Fibroblast of skin of back (primary cell): ENCODE data around the gene JPH2.
"Not testable (repeated sequence)": the region's sequence is repeated elsewhere in the genome, so short reads cannot be mapped to it uniquely, and the experiment has no call there.

Experiments
- DNase-seq: peaks from one replicate; pipeline ENCODE4 v3.0.0-alpha.2; 2013

JPH2 gene

GRCh38 chr20:44211177-44212039, 24.4 kb upstream of the JPH2 start:
- DNase-seq: peak; percentile 23

- peak; percentile 96 for DNase-seq
These were observed 23.6 kb upstream of the JPH2 start, which contains the start of gene OSER1 for GRCh38 chr20:44210406-44211176. TSS of gene OSER1 (minus strand) at chr20:44210771. CDS start at chr20:44206957, 3,814 bp downstream.

DNA sequence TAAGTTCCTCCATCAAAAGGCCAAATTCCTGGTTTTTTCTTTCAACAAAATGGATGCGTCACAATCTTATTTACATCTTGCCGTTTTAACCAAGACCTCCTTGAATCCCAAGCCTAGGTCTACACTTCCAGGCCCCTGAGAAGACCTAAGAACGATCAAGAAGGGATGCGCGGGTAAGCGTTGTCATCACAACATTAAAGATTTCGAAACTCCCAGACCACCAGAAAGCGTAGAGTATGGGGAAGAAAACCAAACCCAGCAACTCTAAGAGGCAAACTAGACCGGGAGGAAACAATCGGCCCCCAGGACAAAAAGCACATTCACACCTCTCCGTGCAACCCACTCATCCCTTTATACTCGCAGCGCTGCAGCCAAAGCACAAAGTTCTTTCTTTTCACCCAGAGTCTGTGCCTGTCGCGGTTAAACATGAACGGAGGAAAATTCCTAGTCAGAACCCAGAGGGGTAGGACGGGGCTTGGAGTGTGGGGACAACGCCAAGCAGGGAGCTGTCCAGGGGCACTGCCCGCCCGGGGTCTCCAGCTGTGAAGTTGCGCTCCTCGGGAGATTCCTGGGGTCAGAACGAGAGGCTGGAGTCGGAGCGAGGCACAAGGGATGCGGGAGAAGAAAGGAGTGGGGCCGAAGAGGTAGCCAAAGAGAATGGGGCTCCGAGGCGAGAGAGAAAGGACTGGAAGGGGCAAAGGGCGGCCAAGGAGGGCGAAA, 22.9 kb upstream of the JPH2 start:
- DNase-seq: no peak

DNA sequence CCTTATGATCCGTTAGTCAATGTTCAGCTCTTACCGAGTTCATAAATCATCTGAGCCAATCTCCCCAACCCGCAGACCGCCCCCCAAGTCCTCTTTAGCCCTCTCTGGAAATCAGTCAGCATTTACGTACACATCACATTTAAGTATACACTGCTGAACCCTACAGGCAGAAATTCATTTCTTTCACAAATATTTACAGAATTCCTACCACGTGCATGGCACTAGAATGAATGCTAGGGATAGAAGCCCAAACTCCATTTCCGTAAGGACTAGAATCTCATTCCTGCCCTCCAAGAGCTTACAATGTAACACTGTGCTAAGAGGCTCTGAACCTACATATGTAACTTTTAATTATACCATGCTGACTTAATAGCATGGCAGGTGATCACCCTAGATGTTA, 21.8 kb upstream of the JPH2 start:
- DNase-seq: peak; percentile 36

DNA sequence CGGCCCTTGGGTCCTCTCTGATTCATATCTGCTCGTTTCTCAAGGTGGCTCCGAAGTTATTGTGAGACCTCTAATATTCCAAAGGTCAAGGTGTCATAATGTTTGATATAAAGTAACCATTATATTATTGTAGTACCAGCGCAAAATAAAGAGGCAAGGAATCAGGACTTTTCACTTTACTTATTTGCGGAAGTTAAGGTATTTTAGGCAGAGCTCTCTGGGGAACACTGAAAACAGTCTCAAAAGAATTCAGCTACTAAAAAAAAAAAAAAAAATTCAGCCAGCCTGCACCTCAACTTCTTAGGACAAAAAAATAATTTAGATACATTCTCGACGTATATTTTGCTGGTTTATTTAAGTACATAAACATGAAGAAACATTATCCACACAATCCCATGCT, 21.2 kb upstream of the JPH2 start:
- DNase-seq: no peak

DNA sequence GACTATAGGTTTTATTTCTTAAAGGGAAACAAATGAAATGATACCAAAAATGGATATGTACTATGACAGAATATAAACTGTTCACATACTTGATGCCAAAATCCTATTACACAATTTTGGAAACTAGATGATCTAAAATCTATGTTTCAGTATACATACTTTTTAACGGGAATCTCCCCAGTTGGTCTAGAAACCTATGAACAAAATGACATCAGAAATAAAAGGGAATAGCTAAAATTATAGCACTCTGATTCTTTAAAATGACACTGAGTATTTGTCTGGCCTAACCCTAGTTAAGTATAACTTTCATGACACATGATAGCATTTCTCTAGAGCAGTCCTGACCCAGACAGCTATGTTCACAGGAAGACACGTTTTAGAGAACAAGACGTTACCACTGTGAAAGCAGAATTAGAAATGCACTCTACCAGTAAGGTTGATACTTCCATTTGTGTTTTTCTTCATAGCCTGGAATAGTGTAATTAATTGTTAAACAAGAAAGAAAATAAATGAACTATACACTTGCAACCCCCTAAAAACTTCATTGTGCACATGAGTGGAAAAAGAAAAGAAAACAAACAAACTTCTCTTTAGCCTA, 20.2 kb upstream of the JPH2 start:
- DNase-seq: no peak

- DNase-seq: no peak
These were observed 19.1 kb upstream of the JPH2 start for GRCh38 chr20:44206132-44206531.

- no peak for DNase-seq
These were observed 17.8 kb upstream of the JPH2 start for GRCh38 chr20:44204832-44205215.

- peak; percentile 94 for DNase-seq
These were observed 17.3 kb upstream of the JPH2 start for GRCh38 chr20:44204156-44204831.

DNA sequence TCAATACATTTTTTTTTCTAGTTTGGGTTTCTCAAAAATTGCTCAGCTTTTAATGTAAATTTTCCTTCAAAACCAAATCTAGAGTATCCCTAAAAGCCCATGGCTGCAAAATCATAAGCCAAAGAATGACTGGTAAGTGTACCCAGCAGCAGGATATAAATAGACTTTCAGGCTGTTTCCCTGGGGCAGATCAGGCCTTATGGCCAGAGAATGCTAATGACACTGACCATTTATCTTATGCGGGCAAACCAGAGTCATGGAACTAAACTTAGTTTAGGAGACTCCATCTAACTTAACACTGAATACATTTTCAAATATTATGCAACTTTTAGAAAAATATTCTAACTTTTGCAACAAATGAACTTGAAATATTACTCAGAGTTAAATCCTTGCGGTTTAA, 16.2 kb upstream of the JPH2 start:
- DNase-seq: no peak

DNA sequence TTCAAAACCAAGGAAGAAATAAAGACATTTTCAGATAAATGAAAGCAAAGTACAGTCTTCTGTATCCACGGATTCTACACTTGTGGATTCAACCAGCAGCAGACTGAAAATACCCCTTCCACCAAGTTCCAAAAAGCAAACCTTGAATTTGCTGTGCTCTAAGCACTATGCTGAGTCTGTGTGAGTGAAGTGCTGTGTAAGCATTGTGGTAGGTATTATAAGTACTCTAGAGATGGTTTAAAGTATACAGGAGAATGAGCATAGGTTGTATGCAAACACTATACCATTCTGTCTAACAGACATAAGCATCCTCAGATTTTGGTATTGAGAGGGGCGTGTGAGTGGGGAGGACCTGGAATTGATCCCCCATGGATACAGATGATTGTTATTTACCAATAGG, 14.0 kb upstream of the JPH2 start:
- DNase-seq: no peak

DNA sequence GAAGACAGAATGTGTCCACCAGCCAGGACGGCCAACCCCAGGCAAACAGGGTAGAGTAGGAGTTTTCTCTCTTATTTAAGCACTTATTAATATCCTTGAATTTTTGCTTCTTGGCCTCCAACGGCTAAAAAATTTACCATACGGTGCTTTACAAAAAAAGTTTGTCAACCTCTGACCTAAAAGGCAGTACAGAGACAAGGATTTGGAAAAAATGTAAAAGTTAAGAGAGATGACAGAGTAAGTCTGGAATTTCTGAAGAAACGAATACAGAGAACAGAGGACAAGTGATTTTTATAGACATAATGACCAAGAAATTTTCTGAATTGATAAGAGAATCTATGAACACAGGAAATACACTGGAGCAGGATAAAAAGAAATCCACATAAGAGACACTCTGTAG, 13.4 kb upstream of the JPH2 start:
- no peak for DNase-seq

GRCh38 chr20:44199877-44200276, 12.9 kb upstream of the JPH2 start:
- no peak for DNase-seq

- no peak for DNase-seq
These were observed 11.9 kb upstream of the JPH2 start for GRCh38 chr20:44198872-44199271.

GRCh38 chr20:44196271-44196670, 9.3 kb upstream of the JPH2 start:
- no peak for DNase-seq

- no peak for DNase-seq
These were observed 8.6 kb upstream of the JPH2 start for GRCh38 chr20:44195605-44196004.

GRCh38 chr20:44193801-44194200, 6.8 kb upstream of the JPH2 start:
- DNase-seq: no peak

DNA sequence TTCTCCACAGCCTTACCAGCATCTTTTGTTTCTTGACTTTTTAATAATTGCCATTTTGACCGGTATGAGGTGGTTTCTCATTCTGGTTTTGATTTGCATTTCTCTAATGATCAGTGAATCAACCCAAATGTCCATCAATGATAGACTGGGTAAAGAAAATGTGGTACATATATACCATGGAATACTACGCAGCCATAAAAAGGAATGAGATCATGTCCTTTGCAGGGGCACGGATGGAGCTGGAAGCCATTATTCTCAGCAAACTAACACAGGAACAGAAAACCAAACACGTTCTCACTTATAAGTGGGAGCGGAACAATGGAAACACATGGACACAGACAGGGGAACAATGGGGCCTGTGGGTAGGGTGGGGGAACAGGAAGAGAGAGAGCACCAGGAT, 4.7 kb upstream of the JPH2 start:
- not testable (repeated sequence) for DNase-seq

DNA sequence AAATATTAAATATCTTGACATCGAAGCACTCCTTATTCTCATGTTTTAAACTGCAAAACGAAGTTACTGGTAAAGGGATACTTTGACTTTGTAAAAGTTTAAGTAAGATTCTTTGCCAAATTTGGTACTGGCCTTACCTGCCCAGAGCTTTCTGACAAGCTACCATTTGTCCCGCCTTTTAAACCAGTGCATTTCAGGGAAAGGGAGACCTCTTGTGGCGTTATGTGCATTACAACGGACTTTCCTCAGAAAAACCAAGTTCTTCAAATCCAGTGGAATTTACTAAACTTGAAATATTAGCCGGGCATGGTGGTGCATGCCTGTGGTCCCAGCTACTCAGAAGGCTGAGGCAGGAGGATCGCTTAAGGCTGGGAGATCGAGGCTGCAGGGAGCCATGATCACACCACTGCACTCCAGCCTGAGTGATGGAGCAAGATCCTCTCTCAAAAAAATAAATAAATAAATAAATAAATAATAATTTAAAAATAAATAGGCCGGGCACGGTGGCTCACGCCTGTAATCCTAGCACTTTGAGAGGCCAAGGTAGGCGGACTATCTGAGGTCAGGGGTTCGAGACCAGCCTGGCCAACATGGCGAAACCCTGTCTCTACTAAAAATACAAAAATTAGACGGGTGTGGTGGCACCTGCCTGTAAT, 3.3 kb upstream of the JPH2 start:
- DNase-seq: peak; percentile 83

DNA sequence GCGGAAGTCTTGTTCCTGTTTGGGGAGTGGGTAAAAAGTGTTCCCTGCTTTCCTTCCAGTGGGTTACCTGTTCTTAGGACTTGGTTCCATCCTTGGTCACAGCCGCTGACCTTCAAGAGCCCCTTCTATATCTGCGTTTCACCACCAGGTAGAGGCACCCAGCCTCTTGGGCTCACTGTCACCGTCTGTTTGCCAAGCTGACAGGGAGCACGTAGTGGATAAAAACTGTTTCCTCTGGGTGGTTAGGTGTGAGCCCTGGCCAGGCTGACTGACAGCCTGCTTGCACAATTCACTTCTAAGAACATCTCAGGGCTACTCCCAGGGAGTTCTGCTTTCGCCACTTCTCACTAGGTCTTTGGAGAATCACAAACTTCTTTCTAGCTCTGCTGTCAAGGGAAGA, 1.8 kb upstream of the JPH2 start:
- no peak for DNase-seq
